CD4-positive, alpha-beta T cell (primary cell): ENCODE results near the gene SLC24A3. TPM values are rescaled to one million over a fixed set of nuclear protein-coding genes. Genes with fewer than 3 reads are reported as not detected.

Source experiments
- ATAC-seq: fragments of 200-7000 bp; cut with Tn5 transposase; one replicate; pipeline ENCODE4 v1.10.0; 2022; ENCODE audit warnings: mild to moderate bottlenecking; ENCODE audit not compliant: poor library complexity
- CTCF ChIA-PET: fragments of 350-600 bp; sonication (Branson Sonifier 250); formaldehyde crosslinking; loops from one replicate; lab custom pipeline; 2021; ENCODE audit warnings: antibody characterized with exemption, inconsistent platforms; lab: Charles Lee
- POLR2A ChIA-PET: fragments of 350-600 bp; sonication (Branson Sonifier 250); formaldehyde crosslinking; loops from one replicate; lab custom pipeline; 2021; ENCODE audit warnings: antibody characterized with exemption, inconsistent platforms; lab: Charles Lee
- DNase-seq, 14 experiments: peaks; one replicate each; pipeline ENCODE4 v3.0.0-alpha.2; 2013 to 2020; ENCODE audit warnings: mixed read lengths in 2 of 14
- H3K27ac ChIP-seq, 2 donors: one replicate each; pipeline versions ENCODE4 v1.5.1 to v1.7.0; 2013; ENCODE audit warnings: low read length in 2 of 2, low read depth in 1 of 2, mild to moderate bottlenecking in 1 of 2
- H3K27me3 ChIP-seq, 2 experiments: 1 replicate in 1 of 2; 2 replicates in 1 of 2; pipeline versions ENCODE4 v1.6.1 to v1.7.0; 2013; ENCODE audit warnings: low read length in 2 of 2, control low read depth in 1 of 2, mild to moderate bottlenecking in 1 of 2, moderate library complexity in 1 of 2; ENCODE audit not compliant: insufficient read depth in 2 of 2, control insufficient read depth in 1 of 2
- H3K36me3 ChIP-seq: one replicate; pipeline ENCODE4 v1.6.1; 2013; ENCODE audit warnings: low read length, control low read depth; ENCODE audit not compliant: insufficient read depth
- H3K4me1 ChIP-seq: one replicate; pipeline ENCODE4 v1.6.1; 2013; ENCODE audit warnings: low read length, control low read depth; ENCODE audit not compliant: insufficient read depth
- H3K4me3 ChIP-seq: one replicate; pipeline ENCODE4 v1.5.1; 2013; ENCODE audit warnings: mild to moderate bottlenecking, low read length, moderate library complexity
- H3K9me3 ChIP-seq, 2 experiments: 1 replicate in 1 of 2; 2 replicates in 1 of 2; pipeline versions ENCODE4 v1.6.1 to v1.7.0; 2013; ENCODE audit warnings: low read length in 2 of 2, mild to moderate bottlenecking in 2 of 2, control low read depth in 1 of 2, moderate library complexity in 1 of 2; ENCODE audit not compliant: control insufficient read depth in 1 of 2, insufficient read depth in 1 of 2
- H3K27ac Mint-ChIP-seq: one replicate; pipeline ENCODE4 v1.8.0; 2020; ENCODE audit warnings: mixed read lengths
- H3K27me3 Mint-ChIP-seq: one replicate; pipeline ENCODE4 v1.8.0; 2021; ENCODE audit warnings: mixed read lengths
- H3K36me3 Mint-ChIP-seq: one replicate; pipeline ENCODE4 v1.8.0; 2021; ENCODE audit warnings: low read depth, mixed read lengths
- H3K4me1 Mint-ChIP-seq: one replicate; pipeline ENCODE4 v1.8.0; 2021; ENCODE audit warnings: low read depth, mixed read lengths
- H3K4me3 Mint-ChIP-seq: one replicate; pipeline ENCODE4 v1.8.0; 2020; ENCODE audit warnings: mild to moderate bottlenecking, mixed read lengths
- H3K9me3 Mint-ChIP-seq: one replicate; pipeline ENCODE4 v1.8.0; 2020; ENCODE audit warnings: mixed read lengths
- CTCF ChIP-seq: fragments of 200-600 bp; IDR thresholded peaks from one replicate; pipeline ENCODE4 v1.8.0; 2022; ENCODE audit warnings: antibody characterized with exemption, mild to moderate bottlenecking
- intact Hi-C, 2 experiments: fragments of 100-400 bp; cut with DNase I in 1 of 2; cut with micrococcal nuclease in 1 of 2; formaldehyde crosslinking; loops; one replicate each; pipeline versions ENCODE4 v1.15.1 to v1.9.0; 2023 to 2025; cut with DNase I, micrococcal nuclease
- total RNA-seq, 174 experiments: library from RNA in 2 of 174; stranded (reverse) in 2 of 174; gene quantifications; one replicate each; pipeline ENCODE4 v1.2.3 and lab custom pipeline; 2021 to 2026

Gene SLC24A3
- total RNA-seq, 2 experiments from 2014 or later, result not detected

- CTCF ChIA-PET, result no interaction called here
- no peaks in the 10 kb centered on the region for H3K36me3 Mint-ChIP-seq
These were observed 407.5 kb downstream of the SLC24A3 start for GRCh38 chr20:19619904-19620430.

GRCh38 chr20:19620446-19620845 lies 408.0 kb downstream of the SLC24A3 start:
- H3K27ac ChIP-seq, result no peak overlapping the region
- no peaks in the 10 kb centered on the region for H3K36me3 ChIP-seq
- H3K27me3 Mint-ChIP-seq, result no peaks in the 10 kb centered on the region
- no peak overlapping the region for H3K4me3 ChIP-seq
- H3K9me3 ChIP-seq, result peaks cover 0 to 5% of the 10 kb centered on the region in 2 experiments
- TF ChIP-seq CTCF, result no peak
- ChIA-PET CTCF (no interaction called here), POLR2A (no interaction called here)
- intact Hi-C loops, result no loop called here
- no peaks in the 10 kb centered on the region for H3K4me1 ChIP-seq
- peaks cover 0 to 2% of the 10 kb centered on the region in 2 experiments for H3K27me3 ChIP-seq
- no peak overlapping the region for H3K4me3 Mint-ChIP-seq
- H3K4me1 Mint-ChIP-seq, result no peaks in the 10 kb centered on the region
- DNase-seq (no peak), ATAC-seq (no peak)
- no peak overlapping the region for H3K27ac Mint-ChIP-seq
- peaks cover 6% of the 10 kb centered on the region for H3K9me3 Mint-ChIP-seq
- H3K36me3 Mint-ChIP-seq, result no peaks in the 10 kb centered on the region

More at GRCh38 chr20:19619904-19620430, 407.5 kb downstream of the SLC24A3 start:
- POLR2A ChIA-PET, result no interaction called here
- intact Hi-C loops, result no loop called here
- H3K9me3 ChIP-seq, result peaks cover 0 to 5% of the 10 kb centered on the region in 2 experiments
- no peak overlapping the region for H3K4me3 Mint-ChIP-seq
- no peak for TF ChIP-seq CTCF
- H3K36me3 ChIP-seq, result no peaks in the 10 kb centered on the region
- no peak for ATAC-seq
- no peaks in the 10 kb centered on the region for H3K4me1 ChIP-seq
- no peaks in the 10 kb centered on the region for H3K4me1 Mint-ChIP-seq
- no peak overlapping the region for H3K4me3 ChIP-seq
- H3K9me3 Mint-ChIP-seq, result peaks cover 6% of the 10 kb centered on the region
- DNase-seq, result no peak
- H3K27ac ChIP-seq, result no peak overlapping the region
- peaks cover 0 to 2% of the 10 kb centered on the region in 2 experiments for H3K27me3 ChIP-seq
- H3K27me3 Mint-ChIP-seq, result no peaks in the 10 kb centered on the region
- no peak overlapping the region for H3K27ac Mint-ChIP-seq

DNA sequence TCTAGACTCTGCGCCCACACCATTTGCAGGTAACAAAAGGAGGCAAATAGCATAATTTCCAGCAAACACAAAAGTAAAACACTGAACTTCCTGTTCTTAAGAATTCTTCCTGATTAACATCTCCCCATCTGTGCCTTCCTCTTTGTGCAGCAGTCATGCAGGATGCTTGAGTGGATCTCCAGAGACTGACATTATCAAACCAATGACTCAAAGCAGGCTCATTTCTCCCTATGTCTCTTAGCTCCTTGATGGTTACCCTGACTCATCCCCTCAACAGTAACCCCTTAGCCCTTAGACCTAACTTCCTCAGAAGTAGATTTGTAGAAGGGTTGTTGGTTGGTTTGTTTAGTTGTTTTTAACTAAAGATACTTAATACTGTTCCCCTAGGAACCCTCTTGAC lies 408.6 kb downstream of the SLC24A3 start:
- peaks cover 0 to 2% of the 10 kb centered on the region in 2 experiments for H3K27me3 ChIP-seq
- H3K4me3 Mint-ChIP-seq, result no peak overlapping the region
- DNase-seq, result peak in 2 of 14 experiments; percentile 5 to 14
- H3K36me3 Mint-ChIP-seq, result no peaks in the 10 kb centered on the region
- ATAC-seq, result no peak
- no peak overlapping the region for H3K27ac ChIP-seq
- no peak overlapping the region for H3K4me3 ChIP-seq
- intact Hi-C loops, result no loop called here
- no peak for TF ChIP-seq CTCF
- no peaks in the 10 kb centered on the region for H3K4me1 ChIP-seq
- POLR2A ChIA-PET, result no interaction called here
- no peaks in the 10 kb centered on the region for H3K4me1 Mint-ChIP-seq
- CTCF ChIA-PET, result no interaction called here
- no peak overlapping the region for H3K27ac Mint-ChIP-seq
- H3K27me3 Mint-ChIP-seq, result no peaks in the 10 kb centered on the region
- peaks cover 6% of the 10 kb centered on the region for H3K9me3 Mint-ChIP-seq
- no peaks in the 10 kb centered on the region for H3K36me3 ChIP-seq
- H3K9me3 ChIP-seq, result peaks cover 0 to 5% of the 10 kb centered on the region in 2 experiments
